Mammary epithelial cell (primary cell): ENCODE results near the gene LRRC73.

Source experiments
- CTCF ChIP-seq, 2 donors: IDR thresholded peaks in 1 of 2; conservative IDR thresholded peaks in 1 of 2; 2 replicates each; pipeline ENCODE4 v1.5.1; 2011 to 2012; ENCODE audit warnings: inconsistent platforms in 2 of 2, low read length in 2 of 2, mild to moderate bottlenecking in 2 of 2, control low read depth in 1 of 2, low read depth in 1 of 2; ENCODE audit not compliant: insufficient read depth in 1 of 2; ENCODE audit errors: extremely low read depth in 1 of 2
- EZH2 ChIP-seq: IDR thresholded peaks from 2 replicates; pipeline ENCODE4 v1.6.1; 2012; ENCODE audit warnings: low read length, inconsistent platforms, borderline replicate concordance

GRCh38 chr6:43509142-43509983 is 783 bp downstream of the LRRC73 start:
- no peak for TF ChIP-seq CTCF (conservative IDR thresholded peaks at IDR 0.05 in 1 of 2, IDR thresholded peaks at IDR 0.05 in 1 of 2; ENCODE audit: extremely low read depth in 1 of 2, insufficient read depth in 1 of 2, low read depth in 1 of 2, low read length in 2 of 2)
- no peak for TF ChIP-seq EZH2
